ENCODE results near the gene CCT2.

DNA sequence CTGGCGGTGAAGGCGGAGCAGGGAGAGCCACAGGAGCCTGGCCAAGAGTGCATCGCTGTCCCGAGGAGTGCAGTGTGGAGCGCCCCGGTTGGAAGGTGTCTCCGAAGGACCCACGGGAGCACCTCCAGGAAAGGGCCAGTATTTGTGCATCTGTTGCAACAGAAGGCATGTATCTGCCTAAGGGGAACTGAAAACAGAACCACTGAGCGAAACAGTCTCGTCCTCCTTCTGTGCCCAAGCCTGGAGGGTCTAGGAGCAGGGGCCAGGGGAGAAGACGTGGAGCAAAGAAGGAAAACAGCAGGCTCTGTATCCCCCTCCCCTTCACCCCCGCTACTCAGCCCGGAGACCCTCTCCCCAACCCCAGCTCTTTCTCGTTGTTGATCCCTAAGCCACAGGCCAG, 30.8 kb downstream of the CCT2 start:
- TF ChIP-seq, protein P1, sequence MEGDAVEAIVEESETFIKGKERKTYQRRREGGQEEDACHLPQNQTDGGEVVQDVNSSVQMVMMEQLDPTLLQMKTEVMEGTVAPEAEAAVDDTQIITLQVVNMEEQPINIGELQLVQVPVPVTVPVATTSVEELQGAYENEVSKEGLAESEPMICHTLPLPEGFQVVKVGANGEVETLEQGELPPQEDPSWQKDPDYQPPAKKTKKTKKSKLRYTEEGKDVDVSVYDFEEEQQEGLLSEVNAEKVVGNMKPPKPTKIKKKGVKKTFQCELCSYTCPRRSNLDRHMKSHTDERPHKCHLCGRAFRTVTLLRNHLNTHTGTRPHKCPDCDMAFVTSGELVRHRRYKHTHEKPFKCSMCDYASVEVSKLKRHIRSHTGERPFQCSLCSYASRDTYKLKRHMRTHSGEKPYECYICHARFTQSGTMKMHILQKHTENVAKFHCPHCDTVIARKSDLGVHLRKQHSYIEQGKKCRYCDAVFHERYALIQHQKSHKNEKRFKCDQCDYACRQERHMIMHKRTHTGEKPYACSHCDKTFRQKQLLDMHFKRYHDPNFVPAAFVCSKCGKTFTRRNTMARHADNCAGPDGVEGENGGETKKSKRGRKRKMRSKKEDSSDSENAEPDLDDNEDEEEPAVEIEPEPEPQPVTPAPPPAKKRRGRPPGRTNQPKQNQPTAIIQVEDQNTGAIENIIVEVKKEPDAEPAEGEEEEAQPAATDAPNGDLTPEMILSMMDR (IDR thresholded peaks at IDR 0.05 in 4 of 5, conservative IDR thresholded peaks at IDR 0.05 in 1 of 5), result no peak
- no peak for TF ChIP-seq POLR2A (IDR thresholded peaks at IDR 0.05)
